ENCODE measurements around the gene KCNJ4. TPM values are rescaled to one million over a fixed set of nuclear protein-coding genes. Genes with fewer than 3 reads are reported as not detected.
A peak's percentile ranks its signal among the peaks of the same experiment; 100 is the strongest.
"Not testable (repeated sequence)": the region's sequence is repeated elsewhere in the genome, so short reads cannot be mapped to it uniquely, and the experiment has no call there.

The KCNJ4 gene
- total and polyA plus RNA-seq, 5 donors: 15.7 to 40.5 (median 33.1) TPM

DNA sequence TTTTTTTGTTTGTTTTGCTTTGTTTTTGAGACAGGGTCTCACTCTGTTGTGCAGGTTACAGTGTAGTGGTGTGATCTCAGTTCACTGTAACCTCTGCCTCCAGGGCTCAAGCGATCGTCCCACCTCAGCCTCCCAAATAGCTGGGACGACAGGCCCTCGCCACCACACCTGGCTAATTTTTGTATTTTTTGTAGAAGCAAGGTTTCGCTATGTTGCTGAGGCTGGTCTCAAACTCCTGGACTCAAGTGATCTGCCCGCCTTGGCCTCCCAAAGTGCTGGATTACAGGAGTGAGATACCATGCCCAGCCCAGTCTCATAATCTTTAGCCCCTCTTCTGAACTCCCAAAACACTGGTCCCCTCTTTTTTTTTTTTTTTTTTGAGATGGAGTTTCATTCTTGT is 50.6 kb downstream of the KCNJ4 start:
- intact Hi-C loops (cut with DNase I): loop anchor here in 1 of 4 donors (10.0 kb wide), 1 partner anchor 100 kb away; the partner anchor contains the start of gene DDX17
- DNase-seq: no peak
- H3K9me3 ChIP-seq (ENCODE audit: control insufficient read depth, low read length): no peaks in the 10 kb centered on the region
- no peaks in the 10 kb centered on the region for H3K27me3 ChIP-seq (ENCODE audit: control insufficient read depth, insufficient read depth)
- ATAC-seq: no peak
- H3K27ac ChIP-seq (ENCODE audit: low read length): no peak overlapping the region
- no peaks in the 10 kb centered on the region for H3K4me1 ChIP-seq (ENCODE audit: control insufficient read depth, insufficient read depth, low read length)
- no peak overlapping the region for H3K4me3 ChIP-seq (ENCODE audit: low read length)
- WGBS: 91% methylated on average over 6 of the region's 6 CpGs

DNA sequence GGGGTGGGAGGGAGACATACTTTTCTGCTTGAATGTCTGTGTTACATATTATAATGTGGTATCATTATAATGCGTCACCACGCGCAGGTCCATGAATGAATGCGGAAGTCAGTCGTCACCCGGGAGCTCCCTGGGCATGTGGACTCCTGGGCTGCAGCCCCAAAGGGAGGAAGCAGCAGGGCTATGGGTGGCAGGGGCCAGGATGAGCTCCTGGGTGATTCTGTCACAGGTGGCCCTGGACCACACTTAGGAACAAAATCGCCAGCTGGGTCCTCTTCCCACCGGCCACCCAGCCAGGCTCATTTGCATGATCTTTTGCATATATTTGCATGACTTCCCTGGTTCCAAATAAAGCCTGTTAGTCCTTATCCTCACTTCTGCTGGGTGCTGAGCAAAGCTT is 51.2 kb downstream of the KCNJ4 start:
- WGBS: 74% methylated on average over 8 of the region's 8 CpGs
- Histone ChIP-seq H3K4me1 (ENCODE audit: control insufficient read depth, insufficient read depth, low read length) (no peaks in the 10 kb centered on the region), H3K27me3 (ENCODE audit: control insufficient read depth, insufficient read depth) (no peaks in the 10 kb centered on the region), H3K4me3 (ENCODE audit: low read length) (no peak overlapping the region), H3K27ac (ENCODE audit: low read length) (no peak overlapping the region), H3K9me3 (ENCODE audit: control insufficient read depth, low read length) (no peaks in the 10 kb centered on the region)
- intact Hi-C loops (cut with DNase I): loop anchor here in 1 of 4 donors (10.0 kb wide), 1 partner anchor 101 kb away; the partner anchor contains the start of gene DDX17
- ATAC-seq (no peak), DNase-seq (no peak)

DNA sequence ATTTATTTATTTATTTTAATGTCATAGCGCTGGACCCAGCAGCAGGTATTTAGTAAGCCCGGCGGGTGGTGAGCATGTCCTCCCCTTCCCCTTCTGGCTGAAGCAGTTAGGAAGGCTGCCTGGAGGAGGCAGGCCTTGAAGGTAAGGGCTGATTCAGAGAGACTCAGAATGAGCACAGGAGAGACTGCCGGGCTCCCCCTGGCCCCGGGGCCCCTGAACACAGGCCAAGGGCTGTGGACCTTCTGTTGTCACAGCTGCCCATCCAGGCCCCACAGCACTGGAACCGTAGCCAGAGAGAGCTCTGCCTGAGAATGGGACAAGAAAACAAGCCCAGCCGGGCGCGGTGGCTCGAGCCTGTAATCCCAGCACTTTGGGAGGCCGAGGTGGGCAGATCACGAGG is 52.8 kb downstream of the KCNJ4 start:
- DNase-seq (no peak), ATAC-seq (no peak)
- no peak overlapping the region for H3K27ac ChIP-seq (ENCODE audit: low read length)
- intact Hi-C loops (cut with DNase I): loop anchor here in 1 of 4 donors (10.0 kb wide), 1 partner anchor 103 kb away; the partner anchor contains the start of gene DDX17
- 88% methylated on average over 12 of the region's 12 CpGs for WGBS
- H3K4me3 ChIP-seq (ENCODE audit: low read length): no peak overlapping the region
- H3K9me3 ChIP-seq (ENCODE audit: control insufficient read depth, low read length): no peaks in the 10 kb centered on the region
- H3K27me3 ChIP-seq (ENCODE audit: control insufficient read depth, insufficient read depth): no peaks in the 10 kb centered on the region
- no peaks in the 10 kb centered on the region for H3K4me1 ChIP-seq (ENCODE audit: control insufficient read depth, insufficient read depth, low read length)

DNA sequence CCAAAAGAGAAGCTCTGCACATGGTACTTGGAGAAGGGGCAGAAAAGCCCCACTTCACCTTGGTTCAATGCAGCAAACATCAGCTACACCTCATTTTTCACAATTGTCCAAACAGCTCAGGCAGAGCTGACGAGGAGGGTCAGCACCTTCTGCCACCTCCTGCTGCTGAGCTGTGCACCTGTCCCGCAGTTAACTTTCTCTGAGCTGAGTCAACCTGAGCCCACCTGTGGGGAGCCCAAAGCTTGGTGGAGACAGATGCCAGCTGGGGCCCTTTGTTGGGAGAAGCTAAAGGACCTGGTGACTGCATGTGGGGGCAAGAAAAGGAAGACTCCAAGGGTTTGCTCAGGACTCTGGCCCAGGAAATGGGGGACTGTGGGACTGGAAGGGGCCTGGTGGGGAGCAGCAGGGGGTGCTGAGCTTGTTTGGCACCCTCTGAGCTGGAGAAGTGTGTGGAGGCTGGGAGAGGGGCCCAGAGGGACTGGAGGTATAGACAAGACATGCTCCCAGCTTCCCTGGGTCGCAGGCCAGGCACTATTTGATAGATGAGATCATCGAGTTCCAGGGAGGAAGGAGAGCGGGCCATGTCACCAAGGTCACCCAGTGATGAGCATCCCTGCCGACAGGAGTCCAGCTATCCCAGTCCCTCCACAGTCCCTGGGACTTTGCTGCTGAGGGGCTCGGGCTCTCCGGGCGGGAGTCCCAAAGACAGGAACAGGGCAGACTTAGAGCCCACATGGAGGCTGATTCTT is 53.5 kb downstream of the KCNJ4 start:
- ATAC-seq: no peak
- intact Hi-C loops (cut with DNase I): loop anchor here in 1 of 4 donors (10.0 kb wide), 1 partner anchor 103 kb away; the partner anchor contains the start of gene DDX17
- Histone ChIP-seq H3K4me1 (ENCODE audit: control insufficient read depth, insufficient read depth, low read length) (peaks cover 2% of the 10 kb centered on the region), H3K4me3 (ENCODE audit: low read length) (no peak overlapping the region), H3K27me3 (ENCODE audit: control insufficient read depth, insufficient read depth) (no peaks in the 10 kb centered on the region), H3K27ac (ENCODE audit: low read length) (no peak overlapping the region), H3K9me3 (ENCODE audit: control insufficient read depth, low read length) (no peaks in the 10 kb centered on the region)
- WGBS: 77% methylated on average over 9 of the region's 9 CpGs
- no peak for DNase-seq

DNA sequence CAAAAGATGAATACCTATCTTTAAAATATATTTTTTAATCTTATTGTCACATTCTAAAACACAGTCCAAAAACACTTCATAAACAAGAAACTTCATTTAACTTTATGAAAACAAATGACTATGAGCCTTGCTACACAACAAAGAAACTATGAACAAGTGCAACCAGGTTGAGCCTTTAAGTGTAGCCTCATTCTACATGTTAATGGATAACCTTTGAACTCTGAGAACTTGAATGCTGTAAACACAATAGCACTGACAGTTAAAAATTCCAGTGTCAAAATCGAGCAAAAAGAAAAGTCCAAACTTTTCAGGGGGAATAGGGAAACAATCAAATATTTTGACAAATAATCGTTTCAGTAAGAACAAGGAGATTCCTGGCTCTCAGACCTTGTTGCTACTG is 54.7 kb downstream of the KCNJ4 start:
- 50% methylated on average over 2 of the region's 2 CpGs for WGBS
- ATAC-seq; H3K4me3 ChIP-seq (ENCODE audit: low read length); H3K9me3 ChIP-seq (ENCODE audit: control insufficient read depth, low read length); H3K27ac ChIP-seq (ENCODE audit: low read length); H3K27me3 ChIP-seq (ENCODE audit: control insufficient read depth, insufficient read depth); H3K4me1 ChIP-seq (ENCODE audit: control insufficient read depth, insufficient read depth, low read length); DNase-seq: not testable (repeated sequence)
- intact Hi-C loops (cut with DNase I): loop anchor here in 1 of 4 donors (10.0 kb wide), 1 partner anchor 105 kb away; the partner anchor contains the start of gene DDX17

DNA sequence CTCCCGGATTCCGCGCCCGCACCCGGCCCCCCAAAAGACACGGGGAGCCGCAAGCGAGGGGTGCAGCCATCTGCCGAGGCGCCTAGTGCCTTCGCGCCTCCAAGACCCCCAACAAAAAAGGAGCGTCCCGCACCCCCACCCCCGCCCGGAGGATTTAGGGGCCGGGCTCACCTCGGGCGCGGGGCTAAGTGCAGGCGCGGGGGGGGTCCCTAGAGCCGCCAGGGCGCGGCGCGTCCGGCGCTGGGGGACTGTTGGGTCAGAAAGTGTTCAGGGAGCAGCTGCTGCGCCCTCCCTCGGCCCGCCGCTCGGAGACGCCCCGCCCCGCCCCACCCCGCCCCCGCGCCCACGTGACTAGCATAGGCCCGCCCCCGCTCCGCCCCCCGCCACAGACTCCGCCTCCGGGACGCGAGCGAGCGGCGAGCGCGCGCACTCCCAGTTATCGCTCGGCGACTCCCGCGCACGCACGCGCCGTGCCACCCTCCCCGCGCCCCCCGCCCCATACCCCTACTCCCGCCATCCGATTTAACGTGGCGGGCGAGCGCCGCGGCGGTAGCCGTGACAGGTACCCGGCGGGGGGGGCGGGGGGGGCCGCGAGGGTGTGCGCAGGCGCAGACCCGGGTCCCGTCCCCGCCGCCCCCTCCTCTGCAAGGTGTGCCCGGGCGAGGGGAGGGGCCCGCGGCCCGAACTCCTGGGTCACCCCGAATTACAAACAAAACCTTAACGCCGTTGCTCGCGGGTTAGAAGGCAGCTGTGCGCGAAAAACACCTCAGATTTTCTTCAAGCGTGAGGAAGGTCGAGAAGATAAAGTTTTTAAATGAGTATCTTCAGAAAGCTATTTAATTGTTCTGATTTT is 56.2 kb downstream of the KCNJ4 start:
- no peaks in the 10 kb centered on the region for H3K27me3 ChIP-seq (ENCODE audit: control insufficient read depth, insufficient read depth)
- under 1% methylated on average over 100 of the region's 102 CpGs for WGBS
- H3K4me1 ChIP-seq (ENCODE audit: control insufficient read depth, insufficient read depth, low read length): peaks cover 2% of the 10 kb centered on the region
- H3K27ac ChIP-seq (ENCODE audit: low read length): peak overlapping the region; percentile 99
- no peaks in the 10 kb centered on the region for H3K9me3 ChIP-seq (ENCODE audit: control insufficient read depth, low read length)
- DNase-seq: peak; percentile 86 to 96 (median 94)
- peak overlapping the region; percentile 99 for H3K4me3 ChIP-seq (ENCODE audit: low read length)
- intact Hi-C loops (cut with DNase I): no loop called here
- peak; percentile 91 to 92 for ATAC-seq

DNA sequence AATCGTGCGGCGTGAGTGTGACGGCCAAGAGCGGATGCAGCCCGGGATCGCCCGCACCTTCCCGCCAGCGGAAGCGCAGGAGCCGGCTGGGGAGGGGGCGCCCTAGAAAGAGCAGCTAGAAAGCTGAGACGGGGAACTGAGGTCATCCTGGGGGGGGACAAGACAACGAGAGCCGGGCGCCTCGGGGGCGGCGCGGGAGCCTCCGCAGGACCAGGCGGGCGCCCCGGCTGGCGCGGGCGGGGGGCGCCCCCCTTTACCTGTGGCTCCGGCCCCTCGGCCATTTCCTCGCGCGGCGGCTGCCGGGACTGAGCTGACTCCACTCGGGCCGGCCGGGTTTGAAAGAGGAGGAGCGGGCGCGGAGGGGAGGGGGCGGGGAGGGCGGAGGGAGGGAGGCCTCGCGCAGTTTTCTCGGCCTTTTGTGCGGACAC is 56.8 kb downstream of the KCNJ4 start:
- ATAC-seq (peak; percentile 79), DNase-seq (peak; percentile 61 to 88 (median 87))
- WGBS: under 1% methylated on average over 45 of the region's 48 CpGs
- H3K9me3 ChIP-seq (ENCODE audit: control insufficient read depth, low read length); intact Hi-C loops (cut with DNase I); H3K27me3 ChIP-seq (ENCODE audit: control insufficient read depth, insufficient read depth); H3K4me1 ChIP-seq (ENCODE audit: control insufficient read depth, insufficient read depth, low read length): not testable (repeated sequence)
- Histone ChIP-seq H3K4me3 (ENCODE audit: low read length) (peak overlapping the region; percentile 99), H3K27ac (ENCODE audit: low read length) (peak overlapping the region; percentile 99)

DNA sequence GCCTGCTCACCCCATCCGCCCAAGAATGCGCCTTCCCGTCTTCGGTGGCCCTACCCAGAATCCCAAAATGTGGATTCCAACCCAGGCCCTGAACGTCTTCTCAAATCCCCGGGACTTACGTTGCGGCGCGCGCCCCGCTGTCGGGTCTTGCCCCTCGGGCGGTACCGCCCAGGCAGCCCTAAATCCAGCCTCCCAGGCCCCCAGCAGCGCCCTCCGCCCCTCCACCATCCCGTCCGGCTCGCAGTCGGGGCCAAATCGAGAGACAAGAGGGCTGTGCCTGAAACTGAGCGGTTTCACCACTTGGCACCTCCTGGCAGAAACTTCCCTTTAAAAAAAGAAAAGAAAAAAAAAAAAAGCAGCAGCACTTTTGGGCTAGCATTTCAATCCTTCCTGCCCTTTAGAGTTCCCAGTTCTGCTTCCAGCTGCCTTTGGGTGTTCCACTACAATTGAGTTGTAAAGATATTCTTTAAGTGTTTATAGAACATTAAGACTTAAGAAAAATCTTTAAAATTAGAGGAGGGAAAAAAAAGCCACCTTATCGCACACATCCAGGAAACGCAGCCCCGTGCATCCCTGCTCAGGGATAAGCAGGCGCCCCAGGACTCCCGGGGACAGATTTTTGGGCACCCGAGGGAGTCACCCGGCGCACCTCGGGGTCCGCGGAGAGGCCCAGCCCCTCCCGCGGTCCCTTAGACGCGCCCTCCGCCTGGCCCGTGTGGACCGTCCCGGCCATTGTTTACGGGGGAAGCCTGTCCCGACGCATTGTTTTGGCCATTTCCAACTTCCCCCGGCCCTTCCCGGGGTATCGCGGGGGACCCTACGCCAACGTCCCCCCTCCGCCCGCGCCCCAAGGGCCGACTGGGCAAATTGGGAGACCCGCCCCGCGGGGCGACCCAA is 57.6 kb downstream of the KCNJ4 start:
- Histone ChIP-seq H3K4me1 (ENCODE audit: control insufficient read depth, insufficient read depth, low read length) (peaks cover 2% of the 10 kb centered on the region), H3K27ac (ENCODE audit: low read length) (peak overlapping the region; percentile 91), H3K27me3 (ENCODE audit: control insufficient read depth, insufficient read depth) (no peaks in the 10 kb centered on the region), H3K9me3 (ENCODE audit: control insufficient read depth, low read length) (no peaks in the 10 kb centered on the region), H3K4me3 (ENCODE audit: low read length) (peak overlapping the region; percentile 99)
- ATAC-seq: peak; percentile 69 to 72
- 2% methylated on average over 60 of the region's 60 CpGs for WGBS
- intact Hi-C loops (cut with DNase I): no loop called here
- DNase-seq: peak; percentile 74 to 86 (median 85)

DNA sequence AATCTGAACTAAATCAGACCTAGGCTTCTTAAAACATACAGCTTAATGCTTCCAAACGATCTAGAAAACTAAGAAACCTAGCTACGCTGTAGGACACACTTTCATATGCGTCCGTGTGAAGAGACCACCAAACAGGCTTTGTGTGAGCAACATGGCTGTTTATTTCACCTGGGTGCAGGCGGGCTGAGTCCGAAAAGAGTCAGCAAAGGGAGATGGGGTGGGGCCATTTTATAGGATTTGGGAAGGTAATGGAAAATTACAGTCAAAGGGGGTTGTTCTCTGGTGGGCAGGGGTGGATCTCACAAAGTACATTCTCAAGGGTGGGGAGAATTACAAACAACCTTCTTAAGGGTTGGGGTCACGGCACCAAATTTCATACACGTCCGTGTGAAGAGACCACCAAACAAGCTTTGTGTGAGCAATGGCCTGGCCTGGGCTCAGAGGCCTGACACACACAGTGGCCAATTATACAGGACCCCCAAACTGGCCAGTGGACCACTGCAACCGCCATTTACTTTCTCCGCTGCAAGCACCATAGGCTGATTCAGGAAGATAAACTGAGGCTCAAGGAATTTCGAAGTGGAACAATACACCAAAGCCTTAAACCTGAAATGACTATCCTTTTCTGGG is 58.4 kb downstream of the KCNJ4 start:
- H3K4me1 ChIP-seq (ENCODE audit: control insufficient read depth, insufficient read depth, low read length); DNase-seq: not testable (repeated sequence)
- peak overlapping the region; percentile 91 for H3K27ac ChIP-seq (ENCODE audit: low read length)

DNA sequence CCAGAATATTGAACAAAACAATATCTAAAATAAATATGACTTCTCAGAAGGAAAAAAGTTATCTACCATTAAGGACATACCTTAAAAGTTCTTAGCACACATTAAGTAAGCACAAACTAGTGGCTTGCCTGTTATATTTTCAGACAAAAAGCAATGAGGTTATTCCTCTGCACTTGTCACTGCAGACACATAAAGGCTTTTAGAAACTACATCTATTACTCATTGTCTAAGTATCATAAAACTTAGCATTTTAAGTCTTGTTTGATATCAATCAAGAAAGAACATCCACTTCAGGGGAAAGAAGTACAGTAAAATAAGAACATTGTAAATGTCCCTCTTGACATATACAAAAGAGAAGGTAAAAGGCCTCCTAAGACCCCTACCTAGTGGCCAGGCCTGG is 59.1 kb downstream of the KCNJ4 start:
- H3K4me3 ChIP-seq (ENCODE audit: low read length); H3K27ac ChIP-seq (ENCODE audit: low read length); ATAC-seq; DNase-seq; H3K27me3 ChIP-seq (ENCODE audit: control insufficient read depth, insufficient read depth); H3K4me1 ChIP-seq (ENCODE audit: control insufficient read depth, insufficient read depth, low read length); intact Hi-C loops (cut with DNase I); H3K9me3 ChIP-seq (ENCODE audit: control insufficient read depth, low read length): not testable (repeated sequence)

More for the DNA sequence above, 58.4 kb downstream of the KCNJ4 start:
- ATAC-seq; H3K9me3 ChIP-seq (ENCODE audit: control insufficient read depth, low read length); H3K27me3 ChIP-seq (ENCODE audit: control insufficient read depth, insufficient read depth); intact Hi-C loops (cut with DNase I): not testable (repeated sequence)
- WGBS: 76% methylated on average over 12 of the region's 12 CpGs
- peak overlapping the region; percentile 99 for H3K4me3 ChIP-seq (ENCODE audit: low read length)

All from right cardiac atrium (tissue), 5 donors.